HG02885 (cell line): Measurements from ENCODE around the gene CEP63.
"Not testable (repeated sequence)": the region's sequence is repeated elsewhere in the genome, so short reads cannot be mapped to it uniquely, and the experiment has no call there.

Source experiments
- ATAC-seq: cut with Tn5 transposase; IDR thresholded peaks from one replicate; pipeline ENCODE4 v1.9.1; 2021; ENCODE audit warnings: mild to moderate bottlenecking; ENCODE audit not compliant: unreplicated experiment, poor library complexity

The CEP63 gene

DNA sequence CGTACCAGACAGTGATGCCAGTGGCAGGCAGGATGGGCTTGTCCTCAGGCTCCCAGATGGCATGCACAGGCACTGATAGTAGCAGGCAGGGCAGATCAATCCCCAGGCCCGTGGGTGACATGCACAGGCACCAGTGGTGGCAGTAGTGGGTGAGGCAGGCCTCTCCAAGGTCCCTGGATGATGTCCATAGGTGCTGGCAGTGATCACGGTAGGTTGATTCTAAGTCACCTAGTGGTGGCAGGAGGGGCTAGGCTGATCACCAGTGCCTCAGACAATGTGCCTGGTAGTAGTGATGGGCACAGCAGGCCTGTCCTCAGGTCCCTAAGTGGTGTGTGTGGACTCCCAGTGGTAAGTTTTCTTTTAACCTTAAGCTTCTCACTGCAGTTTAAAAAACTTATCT is 19.6 kb downstream of the CEP63 start:
- no peak for ATAC-seq

GRCh38 chr3:134511500-134511899 is 25.6 kb downstream of the CEP63 start:
- no peak for ATAC-seq

DNA sequence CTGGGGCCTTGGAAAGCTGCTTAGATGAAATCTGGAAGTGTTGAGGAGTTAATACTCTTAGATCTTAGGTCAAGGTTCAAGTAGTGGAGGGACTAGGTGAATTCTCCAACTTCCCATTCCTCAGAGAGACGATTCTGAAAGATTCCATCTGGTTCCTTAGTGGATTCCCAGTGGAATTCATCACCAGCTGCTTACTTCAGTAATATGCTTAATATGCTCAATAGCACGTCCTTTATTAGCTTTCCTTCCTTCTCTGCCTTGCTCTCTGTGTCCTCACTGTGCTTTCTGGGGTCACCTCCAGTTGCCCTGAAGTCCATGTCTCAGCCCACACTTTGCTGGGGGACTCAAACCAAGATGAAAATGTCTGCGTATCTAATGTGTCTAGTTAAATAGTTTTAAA is 31.0 kb downstream of the CEP63 start:
- ATAC-seq, result no peak

DNA sequence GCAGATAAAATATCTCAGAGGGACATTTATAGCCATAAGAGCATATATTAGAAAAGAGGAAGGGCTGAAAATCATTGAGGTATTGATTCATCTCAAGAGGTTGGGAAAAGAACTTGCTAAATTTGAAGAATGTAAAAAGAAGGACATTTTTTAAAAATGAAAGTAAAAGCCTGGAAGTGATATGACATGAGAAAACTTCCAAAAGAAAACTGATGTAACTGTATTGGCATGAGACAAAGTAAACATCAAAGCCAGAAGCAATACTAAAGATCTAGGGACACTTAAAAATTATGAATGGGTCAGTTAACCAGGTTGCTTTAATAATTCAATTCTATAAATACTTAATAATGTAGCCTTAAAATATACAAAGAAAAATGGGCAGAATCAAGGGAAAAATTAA is 31.9 kb downstream of the CEP63 start:
- no peak for ATAC-seq

DNA sequence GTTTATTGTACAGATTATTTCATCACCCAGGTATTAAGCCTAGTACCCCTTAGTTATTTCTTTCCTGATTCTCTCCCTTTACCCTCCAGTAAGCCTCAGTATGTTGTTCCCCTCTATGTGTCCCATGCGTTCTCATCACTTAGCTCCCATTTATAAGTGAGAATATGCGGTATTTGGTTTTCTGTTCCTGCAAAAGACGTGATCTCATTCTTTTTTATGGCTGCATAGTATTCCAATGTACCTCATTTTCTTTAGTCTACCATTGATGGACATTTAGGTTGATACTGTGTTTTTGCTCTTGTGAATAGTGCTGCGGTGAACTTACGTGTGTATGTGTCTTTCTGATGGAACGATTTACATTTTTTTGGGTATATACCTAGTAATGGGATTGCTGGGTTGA is 36.7 kb downstream of the CEP63 start:
- no peak for ATAC-seq

DNA sequence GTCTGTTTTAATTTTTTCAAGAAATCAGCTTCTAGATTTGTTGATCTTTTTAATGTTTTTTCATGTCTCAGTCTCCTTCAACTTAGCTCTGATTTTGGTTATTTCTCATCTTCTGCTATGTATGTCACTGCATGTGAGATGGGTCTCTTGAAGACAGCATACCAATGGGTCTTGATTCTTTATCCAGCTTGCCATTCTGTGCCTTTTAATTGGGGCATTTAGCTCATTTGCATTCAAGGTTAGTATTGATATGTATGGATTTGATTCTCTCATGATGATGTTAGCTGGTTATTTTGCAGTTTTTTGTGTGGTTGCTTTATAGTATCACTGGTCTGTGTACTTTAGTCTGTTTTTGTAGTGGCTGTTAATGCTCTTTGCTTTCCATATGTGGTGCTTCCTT is 39.4 kb downstream of the CEP63 start:
- ATAC-seq, result no peak

DNA sequence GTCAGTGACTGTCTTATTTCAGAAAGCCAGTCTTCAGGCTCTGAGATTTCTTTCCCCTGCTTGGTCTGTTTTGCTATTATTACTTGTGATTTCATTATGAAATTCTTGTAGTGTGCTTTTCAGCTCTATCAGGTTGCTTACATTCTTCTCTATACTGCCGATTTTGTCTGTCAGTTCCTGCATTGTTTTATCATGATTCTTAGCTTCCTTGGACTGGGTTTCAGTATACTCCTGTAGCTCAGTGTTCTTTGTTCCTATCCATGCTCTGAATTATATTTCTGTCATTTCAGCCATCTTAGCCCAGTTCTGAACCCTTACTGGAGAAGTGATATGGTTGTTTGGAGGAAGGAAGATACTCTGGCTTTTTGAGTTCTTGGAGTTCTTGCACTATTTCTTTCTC is 40.5 kb downstream of the CEP63 start:
- ATAC-seq, result no peak

- no peak for ATAC-seq
Observed at GRCh38 chr3:134527037-134527436, 41.2 kb downstream of the CEP63 start.

- ATAC-seq, result no peak
Observed at GRCh38 chr3:134527538-134528186, 41.8 kb downstream of the CEP63 start.

DNA sequence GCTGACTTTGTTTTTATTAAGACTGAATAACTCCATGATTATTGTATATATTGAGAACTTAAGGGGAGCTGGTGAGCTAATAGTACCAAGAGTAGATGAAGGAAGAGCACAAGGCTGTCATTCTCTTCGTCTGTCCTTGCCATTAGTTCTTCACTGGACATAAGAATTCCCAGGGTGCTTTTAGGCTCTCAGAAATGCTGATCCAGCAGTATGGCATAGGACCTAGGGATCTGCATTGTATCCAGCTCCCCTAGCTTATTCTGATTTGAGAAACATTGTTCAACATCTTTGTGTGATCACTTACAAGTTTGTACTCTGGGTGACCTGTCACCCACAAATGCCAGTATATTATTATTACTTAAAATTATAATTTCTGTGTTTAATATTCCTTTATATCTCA is 47.6 kb downstream of the CEP63 start:
- no peak for ATAC-seq

- ATAC-seq, result no peak
Observed at GRCh38 chr3:134535186-134535970, 49.5 kb downstream of the CEP63 start.

GRCh38 chr3:134536781-134537180 is 50.9 kb downstream of the CEP63 start:
- ATAC-seq, result no peak

DNA sequence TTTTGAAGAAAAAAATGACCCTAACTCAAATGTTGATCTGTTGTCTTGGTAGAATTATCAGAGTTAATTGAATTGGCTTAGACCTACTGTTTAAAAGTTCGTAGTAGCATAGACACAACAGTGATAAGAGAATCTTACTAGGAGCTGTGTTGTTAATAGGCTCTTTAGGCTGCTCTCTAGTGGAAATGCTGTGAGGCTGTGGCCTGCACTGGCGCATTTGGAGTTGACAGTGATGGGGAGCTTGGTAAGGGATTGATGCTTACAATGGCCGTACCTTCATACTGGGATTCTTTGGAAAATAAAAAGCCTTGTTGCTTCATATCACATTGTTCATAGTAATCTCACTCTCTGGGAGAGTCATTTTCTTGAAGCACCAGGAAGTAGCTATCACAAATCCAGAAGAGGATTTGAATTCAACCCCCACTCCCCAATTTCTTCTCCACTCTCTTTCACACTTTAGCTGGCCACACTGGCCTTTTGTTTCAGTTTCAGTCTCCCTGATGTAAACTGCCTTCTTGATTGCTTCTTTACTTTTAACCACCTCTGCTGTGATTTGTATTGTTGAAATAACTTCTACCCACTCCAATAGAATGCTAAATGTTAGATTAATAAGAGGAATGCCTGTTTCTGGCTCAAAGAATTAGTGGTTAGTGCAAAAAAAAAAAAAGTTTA is 56.6 kb downstream of the CEP63 start:
- ATAC-seq, result no peak

DNA sequence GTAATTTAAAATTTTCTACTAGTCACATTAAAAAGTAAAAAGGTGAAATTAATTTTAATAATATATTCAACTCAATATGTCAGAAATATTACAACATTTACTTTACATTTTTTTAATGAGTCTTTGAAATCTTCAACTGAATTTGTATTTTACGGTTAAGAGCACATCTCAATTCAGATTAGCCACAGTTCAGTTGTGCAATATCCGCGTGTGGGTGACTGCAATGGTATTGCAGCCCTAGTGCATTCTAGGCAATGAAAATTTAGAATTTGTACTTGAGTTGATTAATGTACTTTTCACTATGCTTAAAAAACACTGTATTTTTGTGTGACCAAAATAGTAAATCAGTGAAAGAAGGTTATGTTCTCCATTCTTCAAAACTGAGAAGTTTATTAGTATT is 57.3 kb downstream of the CEP63 start:
- no peak for ATAC-seq

- no peak for ATAC-seq
Observed at GRCh38 chr3:134544316-134544715, 58.5 kb downstream of the CEP63 start.

DNA sequence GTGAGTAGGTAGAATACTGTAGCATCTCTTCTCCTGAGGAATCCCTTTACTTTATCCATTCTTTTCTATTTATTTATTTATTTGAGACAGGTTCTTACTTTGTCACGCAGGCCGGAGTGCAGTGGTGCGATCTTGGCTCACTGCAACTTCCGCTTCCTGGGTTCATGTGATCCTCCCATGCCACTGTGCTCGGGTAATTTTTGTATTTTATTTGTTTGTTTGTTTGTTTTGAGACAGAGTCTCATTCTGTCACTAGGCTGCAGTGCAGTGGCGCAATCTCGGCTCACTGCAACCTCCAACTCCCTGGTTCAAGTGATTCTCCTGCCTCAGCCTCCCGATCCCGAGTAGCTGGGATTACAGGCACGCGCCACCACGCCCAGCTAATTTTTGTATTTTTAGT is 58.9 kb downstream of the CEP63 start:
- not testable (repeated sequence) for ATAC-seq

DNA sequence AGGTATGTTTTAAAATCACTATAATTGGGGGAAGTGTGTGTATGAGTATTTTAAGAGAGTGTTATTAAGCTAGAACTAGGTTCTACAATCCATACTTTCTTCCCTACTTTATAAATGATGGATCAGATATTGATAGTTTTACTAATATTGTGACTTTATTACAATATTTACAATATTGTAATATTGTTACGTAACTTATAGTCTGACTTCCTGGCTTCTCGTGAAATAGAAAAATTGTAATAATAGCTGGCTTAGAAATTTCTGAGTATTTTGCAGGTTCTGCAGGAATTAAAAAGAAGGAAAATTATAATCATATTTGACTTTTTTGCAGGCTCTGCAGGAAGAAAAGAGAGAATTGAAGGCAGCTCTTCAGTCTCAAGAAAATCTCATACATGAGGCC is 60.0 kb downstream of the CEP63 start:
- no peak for ATAC-seq

DNA sequence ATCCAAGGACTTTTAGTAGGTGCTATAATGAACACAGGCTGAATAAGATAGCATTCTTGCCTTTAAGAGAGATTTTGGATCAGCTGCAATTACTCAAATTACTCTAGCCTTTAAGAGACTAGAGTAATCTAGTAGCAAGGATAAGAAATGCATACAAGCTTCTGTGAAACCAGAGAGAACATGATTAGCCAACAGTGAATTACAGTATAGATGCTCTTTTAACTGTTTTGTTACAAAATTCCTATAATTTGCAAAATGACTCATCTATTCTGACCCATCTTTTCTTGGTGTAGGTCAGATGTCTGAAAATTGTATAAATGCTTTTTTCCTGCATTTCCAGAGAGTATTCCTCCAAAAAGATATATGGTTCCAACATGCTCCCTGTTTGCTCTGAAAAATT is 66.9 kb downstream of the CEP63 start:
- no peak for ATAC-seq

- ATAC-seq, result no peak
Observed at GRCh38 chr3:134559591-134559990, 73.7 kb downstream of the CEP63 start.

GRCh38 chr3:134562055-134562454 is 76.2 kb downstream of the CEP63 start:
- no peak for ATAC-seq

GRCh38 chr3:134563601-134564000 is 77.7 kb downstream of the CEP63 start:
- ATAC-seq, result no peak

DNA sequence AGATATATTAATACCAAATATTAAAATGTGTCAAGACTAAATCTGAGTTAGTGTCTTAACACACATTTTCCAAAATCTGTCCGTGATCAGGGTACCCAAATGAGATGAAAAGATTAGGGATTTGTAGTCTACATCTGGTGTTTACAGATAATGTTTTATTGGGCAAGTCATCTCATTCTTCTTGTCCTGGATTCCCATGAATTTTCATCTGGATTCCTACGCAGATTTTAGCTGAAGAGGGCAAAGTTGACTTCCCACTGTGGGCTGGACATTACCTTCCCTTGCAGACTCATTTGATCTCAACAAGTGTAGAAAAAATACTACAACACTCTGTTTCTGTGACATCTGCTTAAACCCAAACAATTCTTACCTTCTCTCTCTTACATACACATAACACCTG is 79.1 kb downstream of the CEP63 start:
- no peak for ATAC-seq
